ENCODE measurements around the gene WDR77. TPM values are rescaled to one million over a fixed set of nuclear protein-coding genes. Genes with fewer than 3 reads are reported as not detected.

The WDR77 gene
- total RNA-seq, 1 experiment from 2014 or later, result 67.9 TPM

DNA sequence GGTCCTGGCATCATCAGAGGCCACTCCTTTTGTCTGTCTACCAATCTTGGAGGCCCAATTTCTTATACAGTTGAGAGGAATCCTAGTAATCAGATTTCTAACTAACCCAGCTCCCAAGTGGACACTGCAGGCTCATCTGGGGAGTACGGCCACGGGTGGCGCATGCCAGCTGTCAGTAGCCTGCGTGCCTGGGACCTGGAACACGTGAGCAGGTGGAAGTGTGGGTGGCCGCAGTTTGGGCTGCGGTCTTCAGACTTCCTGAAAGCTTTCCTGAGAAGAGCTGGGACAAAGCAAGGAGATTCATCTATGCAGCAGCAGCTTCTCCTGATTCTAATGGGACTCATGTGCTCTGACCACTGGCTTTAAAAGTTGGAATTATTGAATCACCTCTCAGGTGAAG lies 42.0 kb upstream of the WDR77 start:
- no peaks in the 10 kb centered on the region for H3K4me1 ChIP-seq (ENCODE audit: insufficient read depth, low read length, poor library complexity, severe bottlenecking)
- H3K27me3 ChIP-seq (replicated peaks; ENCODE audit: insufficient read depth, low read depth, low read length, poor library complexity), result peaks cover 4% of the 10 kb centered on the region
- no peak overlapping the region for H3K4me3 ChIP-seq (ENCODE audit: low read depth, low read length, poor library complexity, severe bottlenecking)
- H3K36me3 ChIP-seq (ENCODE audit: insufficient read depth, low read length, poor library complexity, severe bottlenecking), result no peaks in the 10 kb centered on the region
- POLR2A ChIA-PET (ENCODE audit: low non-redundant PET), result no interaction called here
- BruUV-seq (replicated peaks), result no TSS peak
- TF ChIP-seq, protein P1, sequence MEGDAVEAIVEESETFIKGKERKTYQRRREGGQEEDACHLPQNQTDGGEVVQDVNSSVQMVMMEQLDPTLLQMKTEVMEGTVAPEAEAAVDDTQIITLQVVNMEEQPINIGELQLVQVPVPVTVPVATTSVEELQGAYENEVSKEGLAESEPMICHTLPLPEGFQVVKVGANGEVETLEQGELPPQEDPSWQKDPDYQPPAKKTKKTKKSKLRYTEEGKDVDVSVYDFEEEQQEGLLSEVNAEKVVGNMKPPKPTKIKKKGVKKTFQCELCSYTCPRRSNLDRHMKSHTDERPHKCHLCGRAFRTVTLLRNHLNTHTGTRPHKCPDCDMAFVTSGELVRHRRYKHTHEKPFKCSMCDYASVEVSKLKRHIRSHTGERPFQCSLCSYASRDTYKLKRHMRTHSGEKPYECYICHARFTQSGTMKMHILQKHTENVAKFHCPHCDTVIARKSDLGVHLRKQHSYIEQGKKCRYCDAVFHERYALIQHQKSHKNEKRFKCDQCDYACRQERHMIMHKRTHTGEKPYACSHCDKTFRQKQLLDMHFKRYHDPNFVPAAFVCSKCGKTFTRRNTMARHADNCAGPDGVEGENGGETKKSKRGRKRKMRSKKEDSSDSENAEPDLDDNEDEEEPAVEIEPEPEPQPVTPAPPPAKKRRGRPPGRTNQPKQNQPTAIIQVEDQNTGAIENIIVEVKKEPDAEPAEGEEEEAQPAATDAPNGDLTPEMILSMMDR (conservative IDR thresholded peaks at IDR 0.05; ENCODE audit: low read depth, low read length), result no peak
- TF ChIP-seq EZH2 (IDR thresholded peaks at IDR 0.05; ENCODE audit: borderline replicate concordance, low read depth, low read length, poor library complexity, severe bottlenecking), result no peak
- H3K9me3 ChIP-seq (ENCODE audit: low read depth, low read length, poor library complexity, severe bottlenecking), result no peaks in the 10 kb centered on the region
- CTCF ChIA-PET, result no interaction called here
- H3K27ac ChIP-seq (ENCODE audit: low read depth, low read length, poor library complexity, severe bottlenecking), result no peak overlapping the region
- no peak for DNase-seq (ENCODE audit: low spot score)
- intact Hi-C loops (cut with micrococcal nuclease; ENCODE audit: unreplicated experiment), result no loop called here

DNA sequence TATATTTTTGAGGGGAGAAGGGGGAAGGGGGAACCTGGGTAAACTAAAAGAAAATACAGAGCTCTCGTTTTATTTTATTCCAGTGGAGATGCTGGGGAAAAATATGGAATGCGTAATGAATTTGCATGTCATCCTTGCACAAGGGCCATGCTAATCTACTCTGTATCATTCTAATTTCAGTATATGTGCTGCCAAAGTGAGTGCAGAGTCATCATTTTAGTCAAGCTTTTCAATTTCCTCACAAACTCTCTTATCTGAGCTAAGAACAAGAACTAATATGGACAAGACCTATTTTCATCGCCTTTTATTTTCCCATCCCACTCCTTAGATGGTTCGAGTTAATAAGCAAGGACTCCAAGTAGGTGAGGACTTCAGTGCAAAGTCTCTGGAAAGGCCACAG lies 41.2 kb upstream of the WDR77 start:
- BruUV-seq (replicated peaks), result no TSS peak
- Histone ChIP-seq H3K27me3 (replicated peaks; ENCODE audit: insufficient read depth, low read depth, low read length, poor library complexity) (no peaks in the 10 kb centered on the region), H3K4me1 (ENCODE audit: insufficient read depth, low read length, poor library complexity, severe bottlenecking) (no peaks in the 10 kb centered on the region), H3K9me3 (ENCODE audit: low read depth, low read length, poor library complexity, severe bottlenecking) (no peaks in the 10 kb centered on the region), H3K27ac (ENCODE audit: low read depth, low read length, poor library complexity, severe bottlenecking) (no peak overlapping the region), H3K4me3 (ENCODE audit: low read depth, low read length, poor library complexity, severe bottlenecking) (no peak overlapping the region), H3K36me3 (ENCODE audit: insufficient read depth, low read length, poor library complexity, severe bottlenecking) (no peaks in the 10 kb centered on the region)
- no peak for TF ChIP-seq EZH2 (IDR thresholded peaks at IDR 0.05; ENCODE audit: borderline replicate concordance, low read depth, low read length, poor library complexity, severe bottlenecking)
- TF ChIP-seq, protein P1 (conservative IDR thresholded peaks at IDR 0.05; ENCODE audit: low read depth, low read length), result no peak
- POLR2A ChIA-PET (ENCODE audit: low non-redundant PET), result no interaction called here
- intact Hi-C loops (cut with micrococcal nuclease; ENCODE audit: unreplicated experiment), result no loop called here
- CTCF ChIA-PET, result no interaction called here
- no peak for DNase-seq (ENCODE audit: low spot score)

GRCh38 chr1:111489604-111490003 lies 40.5 kb upstream of the WDR77 start:
- no peak for DNase-seq (ENCODE audit: low spot score)
- no peaks in the 10 kb centered on the region for H3K4me1 ChIP-seq (ENCODE audit: insufficient read depth, low read length, poor library complexity, severe bottlenecking)
- TF ChIP-seq, protein P1 (conservative IDR thresholded peaks at IDR 0.05; ENCODE audit: low read depth, low read length), result no peak
- TF ChIP-seq EZH2 (IDR thresholded peaks at IDR 0.05; ENCODE audit: borderline replicate concordance, low read depth, low read length, poor library complexity, severe bottlenecking), result no peak
- no TSS peak for BruUV-seq (replicated peaks)
- intact Hi-C loops (cut with micrococcal nuclease; ENCODE audit: unreplicated experiment), result no loop called here
- no peak overlapping the region for H3K4me3 ChIP-seq (ENCODE audit: low read depth, low read length, poor library complexity, severe bottlenecking)
- H3K27me3 ChIP-seq (replicated peaks; ENCODE audit: insufficient read depth, low read depth, low read length, poor library complexity), result no peaks in the 10 kb centered on the region
- H3K36me3 ChIP-seq (ENCODE audit: insufficient read depth, low read length, poor library complexity, severe bottlenecking), result no peaks in the 10 kb centered on the region
- no peaks in the 10 kb centered on the region for H3K9me3 ChIP-seq (ENCODE audit: low read depth, low read length, poor library complexity, severe bottlenecking)
- ChIA-PET CTCF (no interaction called here), POLR2A (ENCODE audit: low non-redundant PET) (no interaction called here)
- no peak overlapping the region for H3K27ac ChIP-seq (ENCODE audit: low read depth, low read length, poor library complexity, severe bottlenecking)

All from A673 (cell line).